ENCODE results near the gene KDM7A. TPM values are rescaled to one million over a fixed set of nuclear protein-coding genes. Genes with fewer than 3 reads are reported as not detected.

The KDM7A gene
- total RNA-seq, 1 experiment from 2014 or later, result 1.5 TPM

GRCh38 chr7:140196361-140197217 lies 19.8 kb upstream of the KDM7A start:
- POLR2A ChIA-PET (ENCODE audit: unreplicated experiment), result no interaction called here
- no peaks in the 10 kb centered on the region for H3K27me3 ChIP-seq (ENCODE audit: insufficient read depth, low read depth)
- H3K79me2 ChIP-seq (ENCODE audit: low read depth), result no peaks in the 10 kb centered on the region
- H3K4me2 ChIP-seq, result no peak overlapping the region
- TF ChIP-seq CTCF (conservative IDR thresholded peaks at IDR 0.05) (no peak), EZH2 (IDR thresholded peaks at IDR 0.05; ENCODE audit: low read depth) (no peak)
- H3K4me1 ChIP-seq (replicated peaks; ENCODE audit: insufficient read depth), result no peaks in the 10 kb centered on the region
- no peaks in the 10 kb centered on the region for H3K9me2 ChIP-seq (ENCODE audit: insufficient read depth)
- no TSS peak for BruUV-seq (replicated peaks)
- intact Hi-C loops (cut with micrococcal nuclease; ENCODE audit: unreplicated experiment), result no loop called here
- H2AFZ ChIP-seq, result no peak overlapping the region
- no peak overlapping the region for H3K4me3 ChIP-seq
- no peak overlapping the region for H3K27ac ChIP-seq
- DNase-seq, result no peak
- peaks cover 8% of the 10 kb centered on the region; the same call in 1 of the 2 replicates for H3F3A ChIP-seq (ENCODE audit: insufficient read depth, low read depth)
- H3K36me3 ChIP-seq (ENCODE audit: low read depth), result no peaks in the 10 kb centered on the region
- H3K9me3 ChIP-seq (ENCODE audit: insufficient read depth, low read depth), result no peaks in the 10 kb centered on the region
- CTCF ChIA-PET, result no interaction called here
- no peaks in the 10 kb centered on the region for H4K20me1 ChIP-seq (ENCODE audit: insufficient read depth)

- H3K9me3 ChIP-seq (ENCODE audit: insufficient read depth, low read depth), result no peaks in the 10 kb centered on the region
- no peak overlapping the region for H3K27ac ChIP-seq
- no peaks in the 10 kb centered on the region for H4K20me1 ChIP-seq (ENCODE audit: insufficient read depth)
- no peaks in the 10 kb centered on the region for H3K27me3 ChIP-seq (ENCODE audit: insufficient read depth, low read depth)
- no peaks in the 10 kb centered on the region for H3K79me2 ChIP-seq (ENCODE audit: low read depth)
- H3K4me1 ChIP-seq (replicated peaks; ENCODE audit: insufficient read depth), result no peaks in the 10 kb centered on the region
- ChIA-PET POLR2A (ENCODE audit: unreplicated experiment) (no interaction called here), CTCF (no interaction called here)
- no peak overlapping the region for H3K4me3 ChIP-seq
- DNase-seq, result no peak
- no peak overlapping the region for H2AFZ ChIP-seq
- no peaks in the 10 kb centered on the region for H3K36me3 ChIP-seq (ENCODE audit: low read depth)
- no peak overlapping the region for H3K4me2 ChIP-seq
- intact Hi-C loops (cut with micrococcal nuclease; ENCODE audit: unreplicated experiment), result no loop called here
- no peaks in the 10 kb centered on the region for H3K9me2 ChIP-seq (ENCODE audit: insufficient read depth)
- BruUV-seq (replicated peaks), result no TSS peak
- no peak for TF ChIP-seq CTCF (conservative IDR thresholded peaks at IDR 0.05)
- no peak for TF ChIP-seq EZH2 (IDR thresholded peaks at IDR 0.05; ENCODE audit: low read depth)
- H3F3A ChIP-seq (ENCODE audit: insufficient read depth, low read depth), result peaks cover 8% of the 10 kb centered on the region; the same call in 1 of the 2 replicates
Observed at GRCh38 chr7:140195859-140196258, 19.1 kb upstream of the KDM7A start.

GRCh38 chr7:140192620-140193019 lies 15.8 kb upstream of the KDM7A start:
- Histone ChIP-seq H3F3A (ENCODE audit: insufficient read depth, low read depth) (peaks cover 8% of the 10 kb centered on the region; the same call in 1 of the 2 replicates), H4K20me1 (ENCODE audit: insufficient read depth) (no peaks in the 10 kb centered on the region), H3K79me2 (ENCODE audit: low read depth) (no peaks in the 10 kb centered on the region), H3K4me3 (no peak overlapping the region), H3K27me3 (ENCODE audit: insufficient read depth, low read depth) (no peaks in the 10 kb centered on the region), H3K9me3 (ENCODE audit: insufficient read depth, low read depth) (no peaks in the 10 kb centered on the region), H2AFZ (no peak overlapping the region), H3K4me2 (no peak overlapping the region), H3K9me2 (ENCODE audit: insufficient read depth) (no peaks in the 10 kb centered on the region), H3K36me3 (ENCODE audit: low read depth) (no peaks in the 10 kb centered on the region), H3K4me1 (replicated peaks; ENCODE audit: insufficient read depth) (no peaks in the 10 kb centered on the region), H3K27ac (no peak overlapping the region)
- intact Hi-C loops (cut with micrococcal nuclease; ENCODE audit: unreplicated experiment), result no loop called here
- no peak for TF ChIP-seq EZH2 (IDR thresholded peaks at IDR 0.05; ENCODE audit: low read depth)
- TF ChIP-seq CTCF (conservative IDR thresholded peaks at IDR 0.05), result no peak
- ChIA-PET CTCF (no interaction called here), POLR2A (ENCODE audit: unreplicated experiment) (no interaction called here)
- no TSS peak for BruUV-seq (replicated peaks)
- DNase-seq, result peak in 1 of 2 experiments; percentile 33

All from PC-9 (cell line).